WI38 (cell line): ENCODE results near the gene NCOA1.
"Not testable (repeated sequence)": the region's sequence is repeated elsewhere in the genome, so short reads cannot be mapped to it uniquely, and the experiment has no call there.

Experiments used
- H3K4me3 ChIP-seq: 2 replicates; pipeline ENCODE4 v1.5.1; 2011; ENCODE audit warnings: low read depth, mild to moderate bottlenecking, control low read depth, low read length
- TF ChIP-seq, protein P1 (sequence below): IDR thresholded peaks from 2 replicates; pipeline ENCODE4 v1.5.1; 2012; ENCODE audit warnings: low read depth, mild to moderate bottlenecking, control low read depth, low read length

NCOA1 gene

DNA sequence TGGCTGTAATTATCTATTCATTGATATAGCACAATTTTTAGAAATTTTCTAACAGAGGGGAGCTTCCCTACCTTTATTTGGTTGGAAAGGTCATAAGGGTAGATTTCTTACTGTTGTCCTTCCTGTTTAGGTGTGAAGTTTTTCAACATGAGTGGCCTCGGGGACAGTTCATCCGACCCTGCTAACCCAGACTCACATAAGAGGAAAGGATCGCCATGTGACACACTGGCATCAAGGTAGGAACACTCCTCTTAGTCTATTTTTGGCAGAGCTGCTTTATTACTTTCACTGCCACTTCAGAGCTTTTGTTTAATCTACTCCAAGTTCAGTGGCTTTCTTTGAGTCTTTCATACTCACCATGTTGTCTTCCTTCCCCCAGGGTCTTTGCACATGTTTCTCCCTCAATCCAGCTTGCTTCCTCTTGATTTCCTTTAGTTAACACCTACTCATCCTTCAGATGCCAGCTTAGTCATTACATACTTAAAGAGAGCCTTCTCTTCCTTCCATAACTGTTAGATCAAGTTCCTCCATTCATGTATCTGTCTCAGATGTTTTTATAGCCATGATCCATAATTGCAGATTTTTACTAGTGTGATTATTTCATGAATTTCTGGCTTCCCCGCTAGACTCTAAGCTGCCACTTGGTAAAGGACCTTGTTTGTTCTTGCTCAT lies 167.6 kb downstream of the NCOA1 start:
- TF ChIP-seq, protein P1, sequence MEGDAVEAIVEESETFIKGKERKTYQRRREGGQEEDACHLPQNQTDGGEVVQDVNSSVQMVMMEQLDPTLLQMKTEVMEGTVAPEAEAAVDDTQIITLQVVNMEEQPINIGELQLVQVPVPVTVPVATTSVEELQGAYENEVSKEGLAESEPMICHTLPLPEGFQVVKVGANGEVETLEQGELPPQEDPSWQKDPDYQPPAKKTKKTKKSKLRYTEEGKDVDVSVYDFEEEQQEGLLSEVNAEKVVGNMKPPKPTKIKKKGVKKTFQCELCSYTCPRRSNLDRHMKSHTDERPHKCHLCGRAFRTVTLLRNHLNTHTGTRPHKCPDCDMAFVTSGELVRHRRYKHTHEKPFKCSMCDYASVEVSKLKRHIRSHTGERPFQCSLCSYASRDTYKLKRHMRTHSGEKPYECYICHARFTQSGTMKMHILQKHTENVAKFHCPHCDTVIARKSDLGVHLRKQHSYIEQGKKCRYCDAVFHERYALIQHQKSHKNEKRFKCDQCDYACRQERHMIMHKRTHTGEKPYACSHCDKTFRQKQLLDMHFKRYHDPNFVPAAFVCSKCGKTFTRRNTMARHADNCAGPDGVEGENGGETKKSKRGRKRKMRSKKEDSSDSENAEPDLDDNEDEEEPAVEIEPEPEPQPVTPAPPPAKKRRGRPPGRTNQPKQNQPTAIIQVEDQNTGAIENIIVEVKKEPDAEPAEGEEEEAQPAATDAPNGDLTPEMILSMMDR = no peak

DNA sequence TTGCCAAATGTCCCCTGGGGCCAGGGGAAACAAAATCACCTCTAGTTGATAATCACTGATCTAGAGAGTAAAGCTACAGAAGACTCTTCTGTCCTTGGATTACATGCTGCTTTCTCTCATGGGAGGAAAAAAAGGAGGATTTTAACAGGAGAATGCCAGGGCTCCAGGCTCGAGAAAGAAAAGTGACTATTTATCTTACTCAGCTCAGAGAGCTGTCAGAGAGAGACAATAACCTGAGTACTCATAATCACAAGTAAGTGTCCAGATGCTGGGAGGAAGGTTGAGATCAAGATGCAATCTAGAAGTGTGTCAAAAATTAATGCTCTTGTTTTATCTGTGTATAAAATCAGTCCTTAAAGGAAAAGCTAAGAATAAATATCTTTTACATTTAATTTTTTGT lies 168.8 kb downstream of the NCOA1 start:
- TF ChIP-seq, protein P1 = no peak
- H3K4me3 ChIP-seq = no peak overlapping the region

More for the DNA sequence above, 167.6 kb downstream of the NCOA1 start:
- H3K4me3 ChIP-seq = no peak overlapping the region

DNA sequence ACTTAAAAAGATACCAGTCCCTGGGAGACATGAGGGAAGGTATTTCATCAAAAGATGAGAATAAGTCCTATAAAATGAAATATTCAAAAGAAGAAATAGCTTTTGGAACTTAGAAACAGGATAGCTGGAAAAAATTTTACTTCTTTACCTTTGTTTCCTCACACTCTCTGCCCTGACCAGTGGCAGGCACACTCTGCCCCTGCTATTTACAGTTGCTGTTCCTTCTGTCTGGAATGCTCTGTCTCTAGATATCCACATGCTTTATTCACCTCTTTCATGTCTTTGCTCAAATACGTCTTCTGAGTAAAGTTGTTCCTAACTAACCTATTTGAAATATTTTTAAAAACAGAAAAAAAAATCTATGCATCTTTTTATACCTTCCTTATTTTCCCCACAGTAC lies 176.5 kb downstream of the NCOA1 start:
- TF ChIP-seq, protein P1 = no peak
- no peak overlapping the region for H3K4me3 ChIP-seq

DNA sequence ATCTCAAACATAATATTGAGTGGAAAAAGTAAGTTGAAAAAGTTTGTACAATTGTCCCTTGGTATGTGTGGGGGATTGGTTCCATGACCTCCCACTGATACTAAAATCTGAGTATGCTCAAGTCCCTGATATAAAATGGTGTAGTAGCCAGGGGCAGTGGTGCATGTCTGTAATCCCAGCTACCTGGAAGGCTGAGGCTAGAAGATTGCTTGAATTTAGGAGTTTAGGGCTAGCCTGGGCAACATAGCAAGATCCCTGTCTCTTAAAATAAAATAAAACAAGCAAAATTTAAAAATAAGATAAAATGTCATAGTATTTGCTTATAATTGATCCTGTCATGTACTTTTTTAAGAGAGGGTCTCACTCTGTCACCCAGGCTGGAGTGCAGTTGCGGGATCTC lies 180.2 kb downstream of the NCOA1 start:
- TF ChIP-seq, protein P1 = no peak
- H3K4me3 ChIP-seq = no peak overlapping the region

DNA sequence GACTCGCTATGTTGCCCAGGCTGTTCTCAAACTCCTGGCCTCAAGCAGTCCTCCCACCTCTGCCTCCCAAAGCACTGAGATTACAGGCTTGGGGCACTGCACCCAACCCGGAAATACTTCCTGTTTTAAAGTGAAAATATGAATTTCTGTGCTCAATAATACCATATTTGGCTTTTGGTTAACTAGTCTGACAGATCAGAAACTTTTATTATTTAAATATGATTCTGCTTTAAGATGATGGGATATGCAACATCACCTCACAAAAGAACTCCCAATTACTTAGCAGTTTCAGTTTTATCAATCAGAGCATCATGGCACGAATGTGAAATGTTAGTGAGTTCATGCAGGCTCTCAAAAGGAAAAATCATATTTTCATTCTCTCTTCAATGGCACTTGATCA lies 181.5 kb downstream of the NCOA1 start:
- TF ChIP-seq, protein P1 = no peak
- no peak overlapping the region for H3K4me3 ChIP-seq

DNA sequence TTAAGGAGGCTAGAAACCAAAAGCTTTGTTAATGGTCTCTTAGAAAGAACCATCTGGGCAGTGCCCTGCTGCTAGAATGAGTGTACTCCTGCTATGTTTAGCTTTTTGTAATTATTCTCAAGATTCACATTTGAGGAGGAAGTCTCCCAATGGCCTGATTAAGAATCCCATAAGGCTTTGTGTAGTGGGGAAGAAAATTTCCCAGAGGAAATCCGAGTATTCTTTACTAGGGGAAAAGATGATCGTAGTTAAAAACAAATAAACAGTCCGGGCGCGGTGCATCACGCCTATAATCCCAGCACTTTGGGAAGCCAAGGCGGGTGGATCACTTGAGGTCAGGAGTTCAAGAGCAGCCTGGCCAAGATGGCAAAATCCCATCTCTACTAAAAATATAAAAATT lies 184.3 kb downstream of the NCOA1 start:
- H3K4me3 ChIP-seq = no peak overlapping the region
- TF ChIP-seq, protein P1 = no peak

DNA sequence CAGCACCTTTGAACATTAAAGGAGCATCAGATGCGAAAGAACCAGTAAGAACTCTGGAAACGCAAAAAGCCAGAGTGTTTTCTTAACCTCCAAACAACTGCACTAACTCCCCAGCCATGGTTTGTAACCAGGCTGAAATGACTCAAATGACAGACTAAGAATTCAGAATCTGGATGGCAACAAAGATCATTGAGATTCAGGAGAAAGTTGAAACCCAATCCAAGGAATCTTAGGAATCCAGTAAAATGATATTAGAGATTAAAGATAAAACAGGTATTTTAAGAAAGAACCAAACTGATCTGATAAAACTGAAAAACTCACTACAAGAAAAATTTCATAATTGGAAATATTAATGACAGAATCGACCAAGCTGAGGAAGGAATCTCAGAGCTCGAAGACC lies 185.4 kb downstream of the NCOA1 start:
- H3K4me3 ChIP-seq = no peak overlapping the region
- TF ChIP-seq, protein P1 = no peak

DNA sequence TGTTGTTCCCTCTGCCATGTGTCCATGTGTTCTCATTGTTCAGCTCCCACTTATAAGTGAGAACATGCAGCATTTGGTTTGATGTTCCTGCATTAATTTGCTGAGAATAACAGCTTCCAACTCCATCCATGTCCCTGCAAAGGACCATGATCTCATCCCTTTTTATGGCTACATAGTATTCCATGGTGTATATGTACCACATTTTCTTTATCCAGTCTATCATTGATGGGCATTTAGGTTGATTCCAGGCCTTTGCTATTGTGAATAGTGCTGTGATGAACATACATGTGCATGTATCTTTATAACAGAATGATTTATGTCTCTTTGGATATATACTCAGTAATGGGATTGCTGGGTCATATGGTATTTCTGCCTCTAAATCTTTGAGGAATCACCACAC lies 187.0 kb downstream of the NCOA1 start:
- not testable (repeated sequence) for H3K4me3 ChIP-seq
